DMS53 treated with DMSO at 0.1 percent for 48 hours (cell line): ENCODE results near the gene ENTPD7.
"Not testable (repeated sequence)": the region's sequence is repeated elsewhere in the genome, so short reads cannot be mapped to it uniquely, and the experiment has no call there.

Experiments used
- DNase-seq: peaks from one replicate; lab custom pipeline; 2025; ENCODE audit not compliant: unreplicated experiment; lab: John Stamatoyannopoulos, UW

Gene ENTPD7

DNA sequence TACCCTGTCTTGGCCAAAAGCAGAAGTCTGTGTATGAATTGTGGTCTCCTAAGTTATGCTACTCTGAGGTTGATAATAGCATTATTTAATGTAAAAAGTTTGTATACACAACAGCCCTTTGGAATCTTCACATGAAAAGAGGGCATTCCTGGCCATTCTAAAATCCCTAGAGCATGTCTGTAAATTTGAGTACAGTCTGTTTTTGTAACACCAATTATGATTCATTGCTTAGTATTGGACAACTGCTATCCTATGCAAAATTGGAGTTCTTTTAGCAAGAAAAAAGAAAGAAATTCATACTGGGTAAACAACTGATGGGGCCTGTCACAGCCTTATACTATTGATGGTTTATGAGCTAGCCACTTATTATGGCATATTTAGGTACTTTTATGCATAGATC is 82.9 kb downstream of the ENTPD7 start:
- DNase-seq: no peak

DNA sequence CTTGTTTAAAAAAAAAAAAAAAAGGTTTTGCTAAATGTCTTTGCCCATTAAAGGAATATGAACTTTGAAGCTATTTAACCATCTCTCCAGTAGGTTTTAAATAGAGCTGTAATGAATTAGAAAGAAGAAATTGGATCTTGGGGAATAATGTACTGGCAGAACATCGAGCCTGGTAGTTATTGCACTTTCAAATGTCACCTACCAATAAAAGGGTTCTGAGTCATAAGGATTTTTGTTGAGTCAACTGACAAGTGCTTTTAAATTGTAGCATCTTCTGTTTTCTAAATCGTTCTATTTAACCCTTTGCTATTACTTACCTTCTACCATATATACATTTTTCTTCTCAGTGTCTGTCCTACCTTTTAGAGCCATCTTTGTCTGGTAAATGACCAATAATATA is 83.4 kb downstream of the ENTPD7 start:
- no peak for DNase-seq

DNA sequence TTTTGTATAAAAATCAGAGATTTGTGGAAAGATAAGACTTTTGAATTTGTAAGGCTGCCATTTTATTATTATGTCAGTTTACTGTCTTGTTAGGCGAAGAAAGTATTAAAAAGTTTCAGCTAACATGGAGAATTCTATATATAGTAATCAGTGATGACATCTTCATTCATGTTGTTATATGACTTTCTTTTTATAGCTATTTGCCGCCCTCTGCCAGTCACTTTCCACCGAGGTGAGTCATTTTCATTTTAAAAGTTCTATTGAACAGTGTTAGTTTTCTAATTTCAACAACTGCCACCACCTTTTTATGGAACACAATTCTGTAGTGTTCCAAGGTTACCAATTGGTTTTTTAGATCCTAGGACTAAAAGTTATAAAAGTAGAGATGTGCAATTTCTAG is 84.5 kb downstream of the ENTPD7 start:
- no peak for DNase-seq

DNA sequence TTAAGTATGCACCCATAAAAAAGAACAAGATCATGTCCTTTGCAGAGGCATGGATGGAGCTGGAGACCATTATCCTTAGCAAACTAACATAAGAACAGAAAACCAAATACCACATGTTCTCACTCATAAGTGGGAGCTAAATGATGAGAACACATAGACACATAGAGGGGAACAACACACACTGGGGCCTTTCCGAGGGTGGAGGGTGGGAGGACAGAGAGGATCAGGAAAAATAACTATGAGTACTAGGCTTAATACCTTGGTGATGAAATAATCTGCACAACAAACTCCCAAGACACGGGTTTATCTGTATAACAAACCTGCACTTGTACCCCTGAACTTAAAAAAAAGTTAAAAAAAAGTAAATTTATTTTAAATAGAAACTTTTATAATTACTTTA is 86.9 kb downstream of the ENTPD7 start:
- DNase-seq: not testable (repeated sequence)

DNA sequence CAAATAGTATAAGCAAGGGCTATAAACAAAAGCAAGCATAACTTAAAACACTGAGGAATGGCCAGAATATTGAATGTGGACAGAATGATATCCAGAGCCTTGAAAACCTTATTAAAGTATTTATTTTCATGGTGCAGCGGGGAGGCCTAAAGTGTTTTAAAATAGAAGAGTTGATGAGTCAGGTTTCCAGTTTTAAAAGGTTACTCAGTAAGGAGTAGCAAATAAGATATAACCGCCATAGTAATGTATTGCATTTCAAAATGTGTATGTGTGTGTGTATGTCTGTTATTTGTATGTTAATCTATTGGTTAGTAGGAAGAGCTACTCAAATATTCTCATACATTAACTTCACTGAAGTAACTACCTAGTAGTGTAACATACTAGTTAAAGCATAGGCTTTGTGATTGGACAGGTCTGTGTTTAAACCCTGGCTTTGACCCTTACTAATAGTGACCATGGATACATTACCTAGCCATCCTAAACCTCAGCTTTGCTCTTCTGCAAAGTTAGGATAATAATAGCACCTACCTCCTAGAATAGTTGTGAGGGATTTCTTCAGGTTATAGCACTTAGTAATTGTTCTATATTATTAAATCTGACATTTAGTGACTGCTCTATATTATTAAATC is 89.6 kb downstream of the ENTPD7 start:
- no peak for DNase-seq

DNA sequence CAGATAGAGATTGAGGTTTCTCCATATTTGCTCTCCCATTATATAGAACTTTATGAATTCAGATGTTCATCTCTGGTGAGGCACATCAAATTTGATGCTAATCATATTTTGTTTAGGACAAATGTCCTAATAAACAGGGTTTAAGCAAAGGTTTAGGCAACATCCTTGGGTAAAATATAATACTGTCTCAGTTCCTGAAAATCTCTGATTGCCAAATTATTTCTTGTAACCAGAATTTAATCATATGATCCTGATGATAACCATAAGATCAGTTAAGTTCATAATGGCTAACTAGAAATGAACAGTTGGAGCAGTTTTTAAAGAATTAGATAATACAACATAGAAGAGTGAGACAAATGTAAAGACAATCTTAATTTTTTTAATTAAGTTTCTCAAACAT is 91.3 kb downstream of the ENTPD7 start:
- DNase-seq: no peak

DNA sequence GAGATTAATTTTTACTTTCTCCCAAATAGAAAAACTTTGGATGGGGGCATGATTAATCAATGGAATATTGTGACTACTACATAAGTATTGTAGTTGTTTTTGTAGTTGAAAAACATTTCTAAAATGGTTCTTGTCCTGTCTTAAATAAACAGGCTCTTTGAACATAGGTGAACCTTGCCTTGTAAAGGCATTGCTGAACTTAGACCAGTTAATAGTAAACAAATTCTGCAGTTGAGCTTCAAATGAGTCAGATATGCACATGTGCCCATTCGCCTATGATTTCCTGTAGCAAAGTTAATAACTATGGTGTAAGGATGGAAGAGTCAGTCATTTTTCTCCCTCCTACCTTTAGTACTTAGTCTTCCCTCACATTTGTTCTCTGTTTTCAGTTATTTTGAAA is 95.4 kb downstream of the ENTPD7 start:
- no peak for DNase-seq
